GM10248 (cell line): ENCODE measurements around the gene MYOM3.

Experiments
- CTCF ChIA-PET: fragments of 300-600 bp; sonication (Branson Sonifier 250); formaldehyde crosslinking; extraction: SDS; loops from one replicate; lab custom pipeline; 2021; ENCODE audit warnings: antibody characterized with exemption; lab: Yijun Ruan, JAX
- POLR2A ChIA-PET: fragments of 350-650 bp; sonication (Branson Sonifier 250); formaldehyde crosslinking; extraction: SDS; loops from one replicate; lab custom pipeline; 2020; ENCODE audit warnings: antibody characterized with exemption; lab: Yijun Ruan, JAX
- DNase-seq: peaks from one replicate; pipeline ENCODE4 v3.0.0; 2012; ENCODE audit errors: extremely low spot score
- TF ChIP-seq, protein P1 (sequence below): IDR thresholded peaks from 2 replicates; pipeline ENCODE4 v1.5.1; 2012; ENCODE audit warnings: mild to moderate bottlenecking, low read depth; ENCODE audit errors: extremely low read depth, missing control alignments, control extremely low read depth

MYOM3 gene

DNA sequence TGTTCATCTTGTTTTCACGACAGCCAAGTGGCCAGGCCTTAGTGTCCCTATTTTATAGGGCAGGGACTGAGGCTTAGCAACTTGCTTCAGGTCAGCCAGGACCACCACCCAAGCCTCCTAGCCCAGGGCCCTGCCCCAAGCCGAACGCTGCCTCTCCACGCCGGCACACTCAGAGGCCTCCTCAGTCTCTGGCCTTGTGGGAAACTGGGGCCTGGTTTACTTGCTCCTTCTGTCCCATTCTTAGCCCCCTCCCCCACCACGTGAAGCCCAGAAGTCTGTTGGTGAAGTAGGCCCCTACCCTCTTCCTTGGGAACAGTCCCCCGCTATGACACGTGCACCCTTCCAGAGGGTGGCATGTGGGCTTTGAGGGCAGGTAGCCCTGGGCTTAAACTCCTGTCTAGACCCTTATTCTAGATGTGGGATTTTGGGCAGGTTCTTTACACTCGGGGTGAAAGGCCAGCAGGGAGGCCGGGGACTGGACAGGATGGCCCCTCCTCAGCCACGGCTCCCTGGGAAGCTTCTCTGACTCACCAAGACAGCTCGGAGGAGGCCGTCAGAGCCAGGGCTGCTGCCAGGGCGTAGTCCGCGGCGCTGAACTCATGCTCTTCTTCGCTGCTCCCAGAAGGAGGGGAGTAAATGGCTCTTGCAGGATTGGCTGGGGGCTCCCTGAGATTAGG, 4.3 kb downstream of the MYOM3 start:
- POLR2A ChIA-PET = no interaction called here
- CTCF ChIA-PET = no interaction called here
- TF ChIP-seq, protein P1, sequence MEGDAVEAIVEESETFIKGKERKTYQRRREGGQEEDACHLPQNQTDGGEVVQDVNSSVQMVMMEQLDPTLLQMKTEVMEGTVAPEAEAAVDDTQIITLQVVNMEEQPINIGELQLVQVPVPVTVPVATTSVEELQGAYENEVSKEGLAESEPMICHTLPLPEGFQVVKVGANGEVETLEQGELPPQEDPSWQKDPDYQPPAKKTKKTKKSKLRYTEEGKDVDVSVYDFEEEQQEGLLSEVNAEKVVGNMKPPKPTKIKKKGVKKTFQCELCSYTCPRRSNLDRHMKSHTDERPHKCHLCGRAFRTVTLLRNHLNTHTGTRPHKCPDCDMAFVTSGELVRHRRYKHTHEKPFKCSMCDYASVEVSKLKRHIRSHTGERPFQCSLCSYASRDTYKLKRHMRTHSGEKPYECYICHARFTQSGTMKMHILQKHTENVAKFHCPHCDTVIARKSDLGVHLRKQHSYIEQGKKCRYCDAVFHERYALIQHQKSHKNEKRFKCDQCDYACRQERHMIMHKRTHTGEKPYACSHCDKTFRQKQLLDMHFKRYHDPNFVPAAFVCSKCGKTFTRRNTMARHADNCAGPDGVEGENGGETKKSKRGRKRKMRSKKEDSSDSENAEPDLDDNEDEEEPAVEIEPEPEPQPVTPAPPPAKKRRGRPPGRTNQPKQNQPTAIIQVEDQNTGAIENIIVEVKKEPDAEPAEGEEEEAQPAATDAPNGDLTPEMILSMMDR = no peak
- DNase-seq = no peak

DNA sequence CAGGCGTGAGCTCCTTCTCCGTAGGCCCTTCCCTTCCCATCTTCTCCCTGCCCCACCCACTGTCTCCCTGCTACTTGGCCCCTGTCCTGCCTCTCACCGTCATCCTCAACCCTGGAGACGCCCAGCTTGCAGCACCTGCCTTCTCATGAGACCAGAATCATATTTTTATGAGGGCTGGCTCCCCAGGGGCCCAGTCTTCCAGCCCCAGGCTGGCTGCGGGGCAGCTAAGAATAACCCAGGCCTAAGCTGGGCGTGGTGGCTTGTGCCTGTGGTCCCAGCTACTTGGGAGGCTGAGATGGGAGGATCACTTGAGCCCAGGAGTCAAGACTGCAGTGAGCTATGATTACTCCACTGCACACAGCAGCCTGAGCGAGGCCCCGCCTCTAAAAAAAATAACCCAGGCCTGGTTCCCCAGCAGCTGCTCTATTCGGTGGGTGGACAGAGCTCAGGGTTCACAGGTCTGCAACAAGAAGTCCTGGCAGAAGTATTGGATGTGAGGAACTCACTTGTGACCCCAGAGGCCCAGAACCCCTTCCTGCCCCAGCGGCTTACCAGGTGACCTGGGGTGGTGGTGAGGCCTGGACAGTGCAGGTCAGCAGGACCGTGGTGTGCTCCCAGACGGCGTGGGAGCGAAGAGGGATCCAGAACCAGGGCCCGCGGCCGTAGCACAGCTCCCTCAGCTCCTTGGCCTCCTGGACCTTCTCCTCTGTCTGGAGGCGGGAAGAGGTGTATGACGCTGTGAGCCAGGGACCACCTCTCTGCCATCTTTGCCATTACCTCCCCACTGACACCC, 6.4 kb downstream of the MYOM3 start:
- POLR2A ChIA-PET = interaction anchor here (0.6 kb wide), 1 partner anchor 50 kb away, joined by 3 read pairs; no protein-coding TSS in a partner anchor
- DNase-seq = no peak
- TF ChIP-seq, protein P1 = no peak
- CTCF ChIA-PET = interaction anchor here (2.5 kb wide), 1 partner anchor 45 kb away, joined by 8 read pairs; no protein-coding TSS in a partner anchor

DNA sequence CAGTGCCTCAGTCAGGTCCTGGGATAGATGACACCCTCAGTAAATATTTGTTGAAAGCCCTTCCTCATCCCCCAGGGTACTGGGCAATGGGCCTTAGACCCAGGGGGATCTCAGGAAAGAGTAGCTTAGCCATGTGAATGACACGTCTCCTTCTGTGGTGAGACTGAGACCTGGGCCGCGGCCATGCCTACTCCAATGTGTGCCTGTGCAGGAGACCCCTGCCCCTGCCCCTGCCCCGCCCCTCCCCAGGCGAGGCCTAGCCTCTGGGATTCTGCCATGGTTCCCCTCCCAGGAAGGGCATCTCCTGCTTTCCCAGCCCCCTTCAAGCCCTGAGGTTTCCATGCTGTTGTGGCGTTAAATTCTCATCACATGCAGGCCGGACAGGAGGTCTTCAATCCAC, 7.1 kb downstream of the MYOM3 start:
- ChIA-PET POLR2A (interaction anchor here (0.6 kb wide), 1 partner anchor 50 kb away, joined by 3 read pairs; no protein-coding TSS in a partner anchor), CTCF (interaction anchor here (2.5 kb wide), 1 partner anchor 45 kb away, joined by 8 read pairs; no protein-coding TSS in a partner anchor)
- DNase-seq = no peak
- TF ChIP-seq, protein P1 = no peak

DNA sequence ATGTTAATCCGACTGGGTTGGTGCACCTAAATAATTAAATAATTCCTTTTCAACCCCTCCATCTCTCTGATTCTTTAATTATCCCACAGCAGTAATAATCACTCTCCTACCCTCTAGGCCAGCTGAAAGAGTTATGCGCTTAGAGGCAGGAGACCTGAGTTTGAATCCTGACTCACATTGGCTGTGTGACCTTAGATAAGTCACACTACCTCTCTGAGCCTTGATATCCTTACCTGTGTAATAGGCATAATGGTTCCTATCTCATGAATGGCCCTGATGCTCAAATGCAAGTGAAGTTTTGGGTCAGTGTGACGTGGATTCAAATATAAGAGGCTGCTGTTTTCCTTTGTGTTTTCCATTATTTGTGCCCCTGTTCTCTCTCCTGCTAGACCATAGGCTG, 8.1 kb downstream of the MYOM3 start:
- DNase-seq = no peak
- TF ChIP-seq, protein P1 = no peak
- ChIA-PET POLR2A (no interaction called here), CTCF (interaction anchor here (2.5 kb wide), 1 partner anchor 46 kb away, joined by 8 read pairs; no protein-coding TSS in a partner anchor)

DNA sequence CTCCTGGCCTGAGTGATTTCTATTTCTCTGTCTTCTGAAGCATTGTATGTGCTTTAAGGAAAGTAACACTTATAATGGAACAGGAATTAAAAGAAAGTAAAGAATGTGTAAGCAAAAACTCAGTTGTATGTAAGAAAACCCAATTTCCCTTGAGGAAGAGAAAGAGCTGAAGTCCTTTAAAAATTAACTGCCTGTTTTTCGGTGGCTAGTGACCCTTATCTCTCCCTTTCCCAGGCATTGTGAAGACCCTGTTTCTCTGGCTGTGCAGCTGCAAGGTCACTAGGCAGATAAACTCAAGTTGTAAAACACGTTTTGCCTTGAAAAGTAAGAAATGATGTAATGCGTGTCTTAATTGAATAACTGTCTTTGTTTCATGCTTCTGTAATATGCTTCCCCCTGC, 8.5 kb downstream of the MYOM3 start:
- TF ChIP-seq, protein P1 = no peak
- POLR2A ChIA-PET = no interaction called here
- no peak for DNase-seq
- CTCF ChIA-PET = interaction anchor here (0.9 to 2.5 kb wide), 5 partner anchors 9 to 287 kb away, joined by 3 to 8 read pairs (median 4); no protein-coding TSS in a partner anchor

DNA sequence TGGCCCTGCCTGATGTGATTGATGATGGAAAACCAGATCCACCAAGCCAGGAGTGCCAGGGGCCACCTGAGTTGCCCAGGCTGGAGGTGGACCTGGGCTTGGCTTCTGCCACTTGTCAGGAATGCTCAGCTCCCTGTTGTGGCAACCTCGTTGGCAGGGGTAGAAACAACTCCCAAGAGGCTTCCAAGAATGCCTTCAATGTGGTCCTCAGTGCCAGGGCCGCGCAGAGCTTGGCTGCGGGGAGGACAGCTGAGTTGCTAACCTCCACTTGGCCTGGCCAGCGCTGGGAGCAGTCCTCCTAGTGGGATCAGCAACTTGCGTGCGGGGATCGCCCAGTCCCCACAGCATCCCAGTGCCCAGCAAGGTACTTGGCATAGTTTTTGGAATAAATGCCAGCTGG, 9.0 kb downstream of the MYOM3 start:
- TF ChIP-seq, protein P1 = no peak
- DNase-seq = no peak
- POLR2A ChIA-PET = no interaction called here
- CTCF ChIA-PET = interaction anchor here (0.9 to 2.5 kb wide), 5 partner anchors 10 to 288 kb away, joined by 3 to 8 read pairs (median 4); no protein-coding TSS in a partner anchor
